Cardiac fibroblast (primary cell): Measurements from ENCODE around the gene ANGPTL8.
A peak's percentile ranks its signal among the peaks of the same experiment; 100 is the strongest.

ENCODE experiments used
- DNase-seq, 2 donors: peaks; one replicate each; pipeline versions ENCODE4 v3.0.0 to v3.0.0-alpha.2; 2010; ENCODE audit warnings: low read depth in 2 of 2
- H3K4me3 ChIP-seq, 2 donors: replicated peaks in 1 of 2; 1 replicate in 1 of 2; 2 replicates in 1 of 2; pipeline ENCODE4 v1.5.1; 2011; ENCODE audit warnings: low read depth in 2 of 2, low read length in 2 of 2, mild to moderate bottlenecking in 2 of 2, moderate library complexity in 1 of 2
- TF ChIP-seq, protein P1 (sequence below): IDR thresholded peaks from one replicate; pipeline ENCODE4 v1.5.1; 2011; ENCODE audit warnings: low read depth, mild to moderate bottlenecking, low read length, inconsistent platforms

Gene ANGPTL8

DNA sequence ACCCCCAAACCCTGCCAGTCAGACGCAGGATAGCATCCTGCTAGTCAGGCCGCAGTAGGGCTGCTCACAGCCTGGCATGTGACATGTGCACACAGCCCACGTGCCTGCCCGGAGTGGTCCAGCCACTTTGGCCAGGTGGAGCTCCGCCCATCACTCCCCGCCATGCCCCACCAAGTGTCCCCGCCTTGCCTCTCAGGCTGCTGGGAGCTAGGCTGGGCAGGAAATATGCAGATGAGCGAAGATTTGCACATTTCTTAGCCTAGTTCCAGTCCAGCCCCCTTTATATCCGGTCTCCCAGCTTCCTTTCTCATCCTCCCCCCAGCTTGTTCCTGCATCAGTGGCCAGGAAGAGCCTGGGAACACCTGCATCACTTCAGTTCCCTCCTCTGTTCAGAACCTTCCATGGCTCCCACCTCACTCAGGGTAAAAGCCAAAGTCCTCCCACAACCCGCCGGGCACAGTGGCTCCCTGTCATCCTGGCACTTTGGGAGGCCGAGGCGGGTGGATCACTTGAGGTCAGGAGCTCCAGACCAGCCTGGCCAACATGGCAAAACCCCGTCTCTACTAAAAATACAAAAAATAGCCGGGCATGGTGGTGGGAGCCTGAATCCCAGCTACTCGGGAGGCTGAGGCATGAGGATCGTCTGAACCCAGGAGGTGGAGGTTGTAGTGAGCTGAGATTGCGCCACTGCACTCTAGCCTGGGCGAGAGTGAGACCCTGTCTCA, 25.2 kb downstream of the ANGPTL8 start:
- no peak overlapping the region for H3K4me3 ChIP-seq
- DNase-seq: peak in 1 of 2 donors; percentile 36
- TF ChIP-seq, protein P1, sequence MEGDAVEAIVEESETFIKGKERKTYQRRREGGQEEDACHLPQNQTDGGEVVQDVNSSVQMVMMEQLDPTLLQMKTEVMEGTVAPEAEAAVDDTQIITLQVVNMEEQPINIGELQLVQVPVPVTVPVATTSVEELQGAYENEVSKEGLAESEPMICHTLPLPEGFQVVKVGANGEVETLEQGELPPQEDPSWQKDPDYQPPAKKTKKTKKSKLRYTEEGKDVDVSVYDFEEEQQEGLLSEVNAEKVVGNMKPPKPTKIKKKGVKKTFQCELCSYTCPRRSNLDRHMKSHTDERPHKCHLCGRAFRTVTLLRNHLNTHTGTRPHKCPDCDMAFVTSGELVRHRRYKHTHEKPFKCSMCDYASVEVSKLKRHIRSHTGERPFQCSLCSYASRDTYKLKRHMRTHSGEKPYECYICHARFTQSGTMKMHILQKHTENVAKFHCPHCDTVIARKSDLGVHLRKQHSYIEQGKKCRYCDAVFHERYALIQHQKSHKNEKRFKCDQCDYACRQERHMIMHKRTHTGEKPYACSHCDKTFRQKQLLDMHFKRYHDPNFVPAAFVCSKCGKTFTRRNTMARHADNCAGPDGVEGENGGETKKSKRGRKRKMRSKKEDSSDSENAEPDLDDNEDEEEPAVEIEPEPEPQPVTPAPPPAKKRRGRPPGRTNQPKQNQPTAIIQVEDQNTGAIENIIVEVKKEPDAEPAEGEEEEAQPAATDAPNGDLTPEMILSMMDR: no peak

DNA sequence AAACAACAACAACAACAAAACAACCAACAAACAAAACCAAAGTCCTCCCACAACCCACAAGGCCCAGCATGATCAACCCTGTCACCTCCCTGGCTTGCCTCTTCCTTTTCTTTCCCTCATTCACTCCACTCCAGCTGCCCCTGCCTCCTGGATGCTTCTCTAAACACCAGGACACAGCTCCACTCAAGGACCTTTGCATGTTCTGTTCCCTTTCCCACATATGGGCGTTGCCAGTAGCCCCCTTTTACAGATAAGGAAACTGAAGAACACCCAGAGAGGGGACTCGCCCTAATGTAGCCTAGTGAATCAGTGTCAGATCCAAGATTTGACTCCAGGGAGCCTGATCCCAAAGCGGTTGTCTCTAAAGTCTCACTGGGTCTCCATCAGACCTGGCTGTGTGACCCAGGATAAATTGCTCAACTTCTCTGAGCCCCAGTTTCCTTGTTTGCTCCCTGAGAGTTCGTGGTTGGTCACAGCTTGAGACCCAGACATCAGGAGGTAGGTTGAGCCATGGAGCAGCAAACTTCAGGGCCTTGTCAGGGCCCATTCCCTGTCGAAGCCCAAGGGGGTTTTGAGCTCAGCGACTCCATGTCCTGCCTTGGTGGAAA, 25.9 kb downstream of the ANGPTL8 start:
- TF ChIP-seq, protein P1: no peak
- H3K4me3 ChIP-seq: no peak overlapping the region
- no peak for DNase-seq

DNA sequence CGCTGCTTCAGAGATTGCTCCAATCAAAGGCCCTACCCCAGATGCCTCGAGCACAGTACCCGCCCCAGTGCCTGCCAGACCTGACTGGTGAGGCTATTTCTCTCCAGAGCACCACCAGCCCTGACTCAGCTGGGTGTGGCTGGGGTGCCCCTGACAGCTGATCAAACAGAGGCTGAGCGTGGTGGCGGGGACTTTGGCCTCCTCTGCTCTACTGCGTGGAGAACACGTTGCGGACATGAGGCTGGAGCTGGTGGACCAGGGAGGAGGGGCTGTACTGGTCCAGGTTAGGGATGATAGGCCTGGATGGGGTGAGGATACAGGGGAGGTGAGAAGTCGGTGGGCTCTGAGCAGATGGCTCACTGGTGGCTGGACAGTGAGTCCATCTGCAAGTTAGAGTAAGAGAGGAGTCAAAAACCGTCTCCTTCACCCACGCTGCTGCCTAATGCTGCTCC, 26.4 kb downstream of the ANGPTL8 start:
- peak in 1 of 2 donors; percentile 44 for DNase-seq

DNA sequence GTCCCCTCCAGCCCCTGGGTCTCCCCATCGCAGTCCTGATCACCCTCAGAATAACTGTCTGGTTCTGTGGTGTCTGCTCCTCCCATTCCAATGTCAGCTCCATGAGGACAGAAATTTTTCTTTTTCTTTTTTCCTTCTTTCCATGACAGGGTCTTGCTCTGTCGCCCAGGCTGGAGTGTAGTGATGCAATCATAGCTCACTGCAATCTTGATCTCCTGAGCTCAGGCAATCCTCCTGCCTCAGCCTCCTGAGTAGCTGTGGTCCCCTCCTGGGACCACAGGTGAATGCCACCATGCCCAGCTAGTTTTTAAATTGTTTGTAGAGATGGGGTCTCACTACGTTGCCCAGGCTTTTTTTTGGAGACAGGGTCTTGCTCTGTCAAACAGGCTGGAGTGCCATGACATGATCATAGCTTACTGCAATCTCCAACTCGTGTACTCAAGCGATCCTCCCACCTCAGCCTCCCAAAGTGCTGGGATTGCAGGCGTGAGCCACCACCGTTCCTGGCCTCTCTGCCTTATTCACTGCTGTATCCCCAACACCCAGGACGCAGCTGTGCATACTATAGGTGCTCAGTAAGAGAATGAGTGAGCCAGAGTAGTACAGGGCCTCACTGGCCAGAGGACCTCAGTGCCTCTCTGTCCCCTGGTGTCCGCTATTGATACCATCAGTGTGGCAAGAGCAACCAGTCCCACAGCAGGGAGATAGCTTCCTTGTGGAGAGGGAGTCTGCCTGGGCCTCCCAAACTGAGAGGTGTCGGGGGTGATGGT, 28.1 kb downstream of the ANGPTL8 start:
- H3K4me3 ChIP-seq: no peak overlapping the region

More for the DNA sequence above, 26.4 kb downstream of the ANGPTL8 start:
- TF ChIP-seq, protein P1: no peak
- H3K4me3 ChIP-seq: no peak overlapping the region

DNA sequence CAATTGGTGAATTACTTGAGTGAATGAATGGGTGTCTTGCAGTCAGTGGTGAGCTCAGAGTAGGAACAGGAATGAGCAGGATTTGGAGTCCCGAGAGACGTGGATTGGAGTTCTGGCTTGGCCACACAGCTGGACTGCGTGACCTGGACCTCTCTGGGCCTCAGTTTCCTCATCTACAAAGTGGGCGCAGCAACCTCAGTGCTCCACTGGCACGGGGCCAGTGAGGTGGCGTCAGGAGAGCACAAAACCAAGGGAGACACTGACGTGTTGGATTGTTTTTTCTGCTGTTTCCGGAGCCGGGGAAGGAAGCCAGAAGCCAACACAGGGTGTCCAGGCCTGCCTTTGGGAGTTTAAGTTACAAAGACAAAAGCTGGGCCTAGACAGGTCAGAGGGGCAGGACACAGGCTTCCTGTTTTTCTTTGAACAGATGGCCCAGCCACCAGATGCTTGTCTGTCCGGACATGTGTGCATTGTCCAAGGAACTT, 29.4 kb downstream of the ANGPTL8 start:
- TF ChIP-seq, protein P1: no peak
- DNase-seq: peak; percentile 90 to 97
- H3K4me3 ChIP-seq: no peak overlapping the region

More for the DNA sequence above, 28.1 kb downstream of the ANGPTL8 start:
- TF ChIP-seq, protein P1: no peak
- no peak for DNase-seq

DNA sequence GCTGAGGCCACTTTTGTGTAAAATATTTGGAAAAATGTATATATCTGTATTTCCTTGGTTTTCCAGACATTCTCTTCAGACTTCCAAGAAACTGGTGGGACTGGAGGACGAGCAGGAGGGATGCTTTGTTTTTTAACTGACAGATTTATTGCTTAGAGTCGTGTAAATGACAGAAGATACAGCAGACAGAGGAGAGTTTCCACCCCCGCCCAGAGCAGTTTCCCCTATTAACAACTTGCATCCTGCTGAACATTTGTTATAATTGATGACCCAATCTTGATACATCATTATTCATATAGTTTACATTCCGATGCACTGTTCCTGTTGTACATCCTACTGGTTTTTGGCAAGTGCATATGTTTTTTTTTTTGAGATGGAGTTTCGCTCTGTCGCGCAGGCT, 30.0 kb downstream of the ANGPTL8 start:
- peak in 1 of 2 donors; percentile 60 for DNase-seq
- H3K4me3 ChIP-seq: no peak overlapping the region
- TF ChIP-seq, protein P1: no peak
